ENCODE data around the gene SNTG2.
A peak's percentile ranks its signal among the peaks of the same experiment; 100 is the strongest.

The SNTG2 gene

DNA sequence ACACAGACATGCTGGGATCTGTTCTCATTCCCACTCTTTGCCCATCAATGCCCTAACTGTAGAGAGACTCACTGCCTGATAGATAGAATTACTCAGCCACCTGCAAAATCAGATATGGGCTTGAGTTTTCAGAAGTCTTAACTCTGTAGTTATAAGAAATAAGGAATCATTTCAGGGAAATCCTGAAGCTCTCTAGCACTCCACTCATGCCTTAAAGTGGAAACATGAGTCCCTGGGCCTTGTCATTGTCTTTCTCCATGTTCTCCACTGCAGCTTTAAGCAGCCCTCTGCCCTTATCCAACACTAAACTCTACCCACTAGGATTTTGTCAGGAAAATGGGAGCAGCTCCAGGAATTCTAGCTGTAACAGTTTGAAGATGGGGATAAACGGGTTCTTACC lies 192.5 kb downstream of the SNTG2 start:
- TF ChIP-seq, protein P1, sequence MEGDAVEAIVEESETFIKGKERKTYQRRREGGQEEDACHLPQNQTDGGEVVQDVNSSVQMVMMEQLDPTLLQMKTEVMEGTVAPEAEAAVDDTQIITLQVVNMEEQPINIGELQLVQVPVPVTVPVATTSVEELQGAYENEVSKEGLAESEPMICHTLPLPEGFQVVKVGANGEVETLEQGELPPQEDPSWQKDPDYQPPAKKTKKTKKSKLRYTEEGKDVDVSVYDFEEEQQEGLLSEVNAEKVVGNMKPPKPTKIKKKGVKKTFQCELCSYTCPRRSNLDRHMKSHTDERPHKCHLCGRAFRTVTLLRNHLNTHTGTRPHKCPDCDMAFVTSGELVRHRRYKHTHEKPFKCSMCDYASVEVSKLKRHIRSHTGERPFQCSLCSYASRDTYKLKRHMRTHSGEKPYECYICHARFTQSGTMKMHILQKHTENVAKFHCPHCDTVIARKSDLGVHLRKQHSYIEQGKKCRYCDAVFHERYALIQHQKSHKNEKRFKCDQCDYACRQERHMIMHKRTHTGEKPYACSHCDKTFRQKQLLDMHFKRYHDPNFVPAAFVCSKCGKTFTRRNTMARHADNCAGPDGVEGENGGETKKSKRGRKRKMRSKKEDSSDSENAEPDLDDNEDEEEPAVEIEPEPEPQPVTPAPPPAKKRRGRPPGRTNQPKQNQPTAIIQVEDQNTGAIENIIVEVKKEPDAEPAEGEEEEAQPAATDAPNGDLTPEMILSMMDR (IDR thresholded peaks at IDR 0.05; ENCODE audit: control insufficient read depth, extremely low read depth, insufficient read depth) = no peak
- no peak for DNase-seq (ENCODE audit: low read depth)
- H3K4me3 ChIP-seq (ENCODE audit: low read depth, low read length) = no peak overlapping the region

DNA sequence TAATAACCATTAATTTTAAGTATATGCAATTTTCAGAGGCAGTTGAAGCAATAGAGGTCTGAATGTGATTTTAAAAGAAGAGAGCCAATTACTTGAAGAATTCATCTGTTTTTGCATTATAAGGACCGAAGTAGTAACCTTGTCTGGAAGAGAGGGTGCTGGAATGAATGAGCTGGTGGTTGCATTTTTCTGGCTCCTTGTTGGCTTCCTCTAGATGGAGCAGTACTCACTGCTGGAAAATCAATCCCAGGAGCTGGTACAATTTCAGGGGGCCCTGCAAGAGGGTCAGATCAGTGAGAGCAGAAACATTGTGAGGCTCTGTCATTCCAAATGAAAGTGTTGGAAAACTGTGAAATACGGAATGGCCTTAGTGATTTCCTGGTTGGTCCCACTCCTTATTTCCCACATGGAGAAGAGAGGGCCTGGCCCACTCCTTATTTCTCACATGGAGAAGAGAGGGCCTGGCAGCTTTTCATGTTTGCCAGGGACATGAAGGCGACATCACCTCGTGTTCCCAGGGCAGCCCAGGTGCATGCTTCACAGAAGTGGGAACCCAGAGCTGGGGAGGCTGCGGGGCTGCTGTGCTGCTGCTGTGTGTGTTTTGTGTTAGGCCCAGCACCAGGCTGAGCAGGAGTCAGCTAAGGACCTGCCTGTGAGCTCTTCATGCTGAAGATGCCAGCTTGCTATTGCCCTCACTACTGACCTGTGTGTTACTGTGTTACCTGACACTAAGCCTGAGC lies 197.4 kb downstream of the SNTG2 start:
- no peak for DNase-seq (ENCODE audit: low read depth)
- H3K4me3 ChIP-seq (ENCODE audit: low read depth, low read length) = no peak overlapping the region
- TF ChIP-seq, protein P1 (IDR thresholded peaks at IDR 0.05; ENCODE audit: control insufficient read depth, extremely low read depth, insufficient read depth) = no peak

DNA sequence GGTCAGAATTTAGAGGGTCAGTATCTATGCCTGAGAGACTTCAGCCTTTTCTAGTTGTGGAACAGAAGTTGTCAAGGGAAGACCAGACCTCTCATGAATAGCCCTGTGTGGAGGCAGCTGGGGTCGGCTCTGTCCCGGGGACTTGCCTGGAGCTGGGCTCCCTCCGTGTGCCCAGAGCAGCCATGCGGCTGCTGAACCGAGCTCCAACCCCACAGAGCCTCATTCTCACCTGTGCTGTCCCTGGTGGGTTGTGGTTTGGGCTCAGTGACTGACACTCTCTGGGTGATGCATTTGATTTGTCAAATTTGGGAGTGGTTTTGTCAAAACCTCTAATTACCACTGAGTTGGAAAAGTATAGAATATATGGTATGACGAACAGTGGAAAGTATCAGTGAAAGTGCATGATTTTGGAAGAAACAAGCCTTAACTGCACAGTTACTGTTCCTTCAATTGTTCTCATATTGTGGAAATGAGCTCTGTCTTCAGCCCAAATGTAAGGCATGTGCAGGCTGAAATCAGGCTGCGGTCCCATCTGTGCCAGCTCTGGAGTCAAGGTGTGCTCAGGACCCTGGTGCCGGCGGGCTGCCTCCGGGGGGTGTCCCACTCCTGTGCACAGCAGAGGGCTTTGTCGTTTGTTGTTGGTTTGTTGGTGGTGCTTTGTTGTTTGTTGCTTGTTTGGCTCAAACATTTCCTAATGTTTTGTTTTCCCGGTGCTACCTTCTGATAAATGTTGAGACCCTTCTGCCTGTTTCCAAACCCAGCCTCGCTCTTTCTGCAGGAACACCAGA lies 200.3 kb downstream of the SNTG2 start:
- TF ChIP-seq, protein P1 (IDR thresholded peaks at IDR 0.05; ENCODE audit: control insufficient read depth, extremely low read depth, insufficient read depth) = no peak
- DNase-seq (ENCODE audit: low read depth) = no peak
- no peak overlapping the region for H3K4me3 ChIP-seq (ENCODE audit: low read depth, low read length)

DNA sequence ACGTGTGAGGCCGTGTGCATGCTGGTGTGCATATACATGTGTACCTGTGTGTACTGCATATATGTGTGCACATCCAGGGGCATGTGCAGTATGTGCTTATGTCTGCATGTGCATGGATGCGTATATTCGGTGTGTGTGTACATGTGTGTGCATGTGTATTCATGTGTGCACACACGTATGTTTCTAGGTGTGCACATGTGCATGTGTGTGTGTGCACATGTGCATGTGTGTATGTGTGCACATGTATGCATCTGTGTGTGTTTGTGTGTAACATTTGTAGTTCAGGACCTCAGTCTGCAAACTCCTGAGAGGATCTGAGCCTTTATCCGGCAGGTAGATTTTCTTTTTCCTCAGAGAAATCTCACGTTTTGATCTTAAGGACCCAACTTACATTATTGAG lies 201.7 kb downstream of the SNTG2 start:
- TF ChIP-seq, protein P1 (IDR thresholded peaks at IDR 0.05; ENCODE audit: control insufficient read depth, extremely low read depth, insufficient read depth) = no peak
- no peak for DNase-seq (ENCODE audit: low read depth)
- no peak overlapping the region for H3K4me3 ChIP-seq (ENCODE audit: low read depth, low read length)

DNA sequence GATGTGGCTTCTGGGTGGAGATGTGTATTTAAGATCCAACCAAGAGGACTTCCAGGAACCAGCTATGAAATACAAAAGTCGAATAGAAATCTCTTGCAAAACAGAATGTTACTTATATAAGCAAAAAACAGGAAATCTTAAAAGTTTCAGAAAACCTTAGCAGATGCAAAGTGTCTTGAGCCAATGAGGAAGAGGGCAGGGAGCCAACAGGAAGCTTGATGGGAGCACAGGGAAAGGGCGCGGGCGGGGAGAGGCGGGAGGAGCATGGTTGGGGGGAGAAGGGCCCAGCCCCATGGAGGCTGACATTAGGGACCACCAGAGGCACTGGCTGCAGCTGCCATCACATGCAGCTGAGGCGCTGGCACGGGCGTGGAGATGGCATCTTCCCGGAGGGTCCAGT lies 203.3 kb downstream of the SNTG2 start:
- DNase-seq (ENCODE audit: low read depth) = peak; percentile 14
- TF ChIP-seq, protein P1 (IDR thresholded peaks at IDR 0.05; ENCODE audit: control insufficient read depth, extremely low read depth, insufficient read depth) = no peak
- no peak overlapping the region for H3K4me3 ChIP-seq (ENCODE audit: low read depth, low read length)

DNA sequence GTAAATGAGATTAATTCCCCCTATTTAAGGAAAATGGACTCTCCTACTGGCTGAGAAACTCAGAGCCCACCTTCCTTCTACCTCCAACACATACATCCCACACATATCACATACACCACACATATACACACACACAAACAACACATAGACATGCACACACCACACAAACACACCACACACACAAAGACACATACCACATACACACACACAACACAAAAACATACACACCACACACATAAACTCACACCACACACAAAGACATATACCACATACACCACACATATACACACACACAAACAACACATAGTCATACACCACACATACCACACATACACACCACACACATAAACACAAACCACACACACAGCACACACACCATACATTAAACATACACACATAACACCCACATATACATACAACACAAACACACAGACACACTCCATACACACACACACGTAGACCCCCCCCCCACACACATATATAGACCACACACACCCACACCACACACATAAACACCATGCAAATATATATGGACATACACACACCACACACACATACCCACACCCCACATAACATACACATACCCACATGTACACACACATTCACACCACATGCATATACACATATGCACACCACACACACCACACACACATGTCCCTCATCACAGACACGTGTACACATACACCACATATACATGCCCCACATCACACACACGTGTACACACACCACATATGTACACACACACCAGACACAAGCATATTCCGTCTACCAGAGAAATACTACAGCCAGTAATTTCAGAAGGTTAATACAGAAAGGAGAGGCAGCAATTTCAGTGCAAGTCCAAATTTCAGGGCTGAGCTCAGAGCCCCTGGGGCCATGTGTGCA lies 204.3 kb downstream of the SNTG2 start:
- TF ChIP-seq, protein P1 (IDR thresholded peaks at IDR 0.05; ENCODE audit: control insufficient read depth, extremely low read depth, insufficient read depth) = no peak
- no peak overlapping the region for H3K4me3 ChIP-seq (ENCODE audit: low read depth, low read length)
- no peak for DNase-seq (ENCODE audit: low read depth)

Measured in LNCaP clone FGC (cell line).